Large intestine (tissue), 3 donors: ENCODE measurements around the gene CACNA2D4. TPM values are rescaled to one million over a fixed set of nuclear protein-coding genes. Genes with fewer than 3 reads are reported as not detected.

Experiments used
- DNase-seq, 2 donors: peaks; one replicate each; pipeline versions ENCODE4 v3.0.0 to v3.0.0-alpha.2; 2013
- H3K27ac ChIP-seq: one replicate; pipeline ENCODE4 v1.5.1; 2013; ENCODE audit warnings: low read length
- H3K27me3 ChIP-seq: 2 replicates; pipeline ENCODE4 v1.6.1; 2013; ENCODE audit warnings: low read length; ENCODE audit not compliant: control insufficient read depth, insufficient read depth
- H3K36me3 ChIP-seq: 2 replicates; pipeline ENCODE4 v1.6.1; 2013; ENCODE audit warnings: low read length; ENCODE audit not compliant: control insufficient read depth, insufficient read depth
- H3K4me1 ChIP-seq: one replicate; pipeline ENCODE4 v1.6.1; 2013; ENCODE audit warnings: low read length; ENCODE audit not compliant: control insufficient read depth, insufficient read depth
- H3K4me3 ChIP-seq: one replicate; pipeline ENCODE4 v1.5.1; 2013; ENCODE audit warnings: low read length
- H3K9me3 ChIP-seq: one replicate; pipeline ENCODE4 v1.6.1; 2013; ENCODE audit warnings: mild to moderate bottlenecking, low read depth, low read length, moderate library complexity; ENCODE audit not compliant: control insufficient read depth
- WGBS: methylation state at CpG from one replicate; pipeline ENCODE4 v1.1.5; 2013; ENCODE audit warnings: low lambda C conversion rate; ENCODE audit not compliant: insufficient coverage; 5-methylcytosine and 5-hydroxymethylcytosine counted together
- polyA plus RNA-seq: library from polyadenylated mRNA; unstranded; fragments of 120-200 nt; gene quantifications from one replicate; pipeline ENCODE4 v1.2.1, GENCODE V29; 2013

The CACNA2D4 gene
- polyA plus RNA-seq, 1 donor, result 5.9 TPM

DNA sequence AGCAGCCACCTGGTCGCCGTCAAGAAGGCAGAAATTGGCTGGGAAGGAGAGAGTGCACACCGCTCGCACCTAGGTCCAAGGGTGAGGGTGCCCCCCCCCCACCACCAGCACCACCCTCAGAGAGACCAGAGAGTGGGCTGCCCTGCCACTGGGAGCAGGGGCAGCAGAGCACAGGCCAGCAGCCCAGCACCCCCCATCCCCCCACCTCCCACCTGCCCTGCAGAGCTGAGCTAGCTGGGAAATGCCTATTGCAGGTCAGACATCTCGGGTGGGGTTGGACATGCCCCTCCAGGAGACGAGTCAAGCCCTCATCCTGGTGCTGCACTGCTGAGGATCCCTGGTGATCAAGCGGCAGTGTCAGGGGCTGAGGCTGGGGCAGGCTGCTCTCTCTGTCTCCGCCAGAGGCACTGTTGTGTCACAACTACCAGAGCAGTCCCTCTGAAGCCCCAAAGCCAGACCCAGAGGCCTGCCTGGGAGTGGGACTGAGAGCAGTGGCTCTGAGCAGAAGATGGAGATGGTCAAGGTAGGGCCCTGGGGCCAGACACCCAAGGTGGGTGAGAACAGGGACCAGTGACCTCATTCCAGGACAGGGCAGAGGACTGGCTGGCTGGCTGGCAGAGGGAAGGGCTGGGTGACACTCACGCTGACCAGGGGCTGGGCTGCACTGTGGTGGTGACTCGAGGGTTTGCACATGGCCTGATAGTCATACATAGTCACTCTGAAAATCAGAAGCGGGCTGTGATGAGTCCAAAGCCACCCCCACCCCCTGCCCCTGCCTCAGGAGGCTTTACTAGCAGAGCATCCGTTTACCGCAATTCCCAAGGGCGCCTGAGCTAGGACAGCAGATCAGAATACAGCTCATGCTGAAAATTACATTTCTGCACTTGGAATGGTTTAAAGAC, 117.8 kb downstream of the CACNA2D4 start:
- no peaks in the 10 kb centered on the region for H3K9me3 ChIP-seq
- H3K36me3 ChIP-seq, result no peaks in the 10 kb centered on the region
- no peak overlapping the region for H3K4me3 ChIP-seq
- H3K27me3 ChIP-seq, result no peaks in the 10 kb centered on the region
- no CpG with 5 or more reads among the region's 14 CpGs for WGBS
- H3K27ac ChIP-seq, result no peak overlapping the region
- DNase-seq, result peak in 1 of 2 donors; percentile 38
- H3K4me1 ChIP-seq, result peaks cover 11% of the 10 kb centered on the region

DNA sequence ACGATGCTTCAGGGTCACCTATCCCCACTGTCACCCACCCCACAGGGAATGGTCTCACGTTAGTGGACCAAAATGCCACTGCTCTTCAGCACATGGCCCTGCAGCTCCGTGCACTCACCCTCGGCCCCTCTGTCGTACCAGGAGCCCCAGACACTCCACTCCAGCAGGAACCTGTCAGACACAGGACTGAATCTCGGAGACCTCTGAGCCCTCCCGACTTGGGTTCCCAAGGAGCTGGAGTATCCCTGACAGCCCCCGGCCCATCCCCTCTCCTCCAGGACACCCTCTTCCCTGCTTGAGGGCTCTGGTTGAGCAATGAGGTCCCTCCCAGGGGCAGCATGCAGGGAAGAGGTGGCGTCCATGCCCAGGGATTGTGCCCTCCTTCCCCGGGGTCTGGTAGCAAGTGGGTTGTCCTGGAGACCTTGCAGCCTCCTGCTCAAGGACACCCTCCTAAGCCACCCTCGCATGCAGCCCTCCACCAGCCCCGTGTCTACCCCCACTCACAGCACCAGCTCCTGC, 118.5 kb downstream of the CACNA2D4 start:
- peaks cover 4% of the 10 kb centered on the region for H3K27me3 ChIP-seq
- no peaks in the 10 kb centered on the region for H3K36me3 ChIP-seq
- no peaks in the 10 kb centered on the region for H3K9me3 ChIP-seq
- DNase-seq, result no peak
- H3K4me3 ChIP-seq, result no peak overlapping the region
- H3K4me1 ChIP-seq, result peaks cover 11% of the 10 kb centered on the region
- no CpG with 5 or more reads among the region's 12 CpGs for WGBS
- no peak overlapping the region for H3K27ac ChIP-seq

GRCh38 chr12:1799051-1799881, 119.2 kb downstream of the CACNA2D4 start:
- no peak for DNase-seq
- no peaks in the 10 kb centered on the region for H3K36me3 ChIP-seq
- H3K4me3 ChIP-seq, result no peak overlapping the region
- H3K9me3 ChIP-seq, result no peaks in the 10 kb centered on the region
- peaks cover 7% of the 10 kb centered on the region for H3K4me1 ChIP-seq
- no CpG with 5 or more reads among the region's 21 CpGs for WGBS
- peaks cover 4% of the 10 kb centered on the region for H3K27me3 ChIP-seq
- H3K27ac ChIP-seq, result no peak overlapping the region

- WGBS, result no CpG with 5 or more reads among the region's 6 CpGs
- Histone ChIP-seq H3K27me3 (peaks cover 4% of the 10 kb centered on the region), H3K9me3 (no peaks in the 10 kb centered on the region), H3K36me3 (no peaks in the 10 kb centered on the region), H3K4me1 (peaks cover 7% of the 10 kb centered on the region), H3K4me3 (no peak overlapping the region), H3K27ac (no peak overlapping the region)
- no peak for DNase-seq
Observed at GRCh38 chr12:1798641-1799020, 119.8 kb downstream of the CACNA2D4 start.

GRCh38 chr12:1797991-1798640, 120.3 kb downstream of the CACNA2D4 start:
- no peaks in the 10 kb centered on the region for H3K36me3 ChIP-seq
- peaks cover 4% of the 10 kb centered on the region for H3K27me3 ChIP-seq
- no peak overlapping the region for H3K27ac ChIP-seq
- no peak overlapping the region for H3K4me3 ChIP-seq
- WGBS, result 83% methylated on average over 1 of the region's 22 CpGs
- no peaks in the 10 kb centered on the region for H3K9me3 ChIP-seq
- peaks cover 7% of the 10 kb centered on the region for H3K4me1 ChIP-seq
- no peak for DNase-seq

GRCh38 chr12:1797011-1797901, 121.2 kb downstream of the CACNA2D4 start:
- Histone ChIP-seq H3K9me3 (no peaks in the 10 kb centered on the region), H3K27ac (peak overlapping the region; percentile 52), H3K4me1 (peaks cover 7% of the 10 kb centered on the region), H3K27me3 (peaks cover 4% of the 10 kb centered on the region), H3K4me3 (peak overlapping the region; percentile 73), H3K36me3 (no peaks in the 10 kb centered on the region)
- WGBS, result no CpG with 5 or more reads among the region's 71 CpGs
- DNase-seq, result peak in 1 of 2 donors; percentile 76

DNA sequence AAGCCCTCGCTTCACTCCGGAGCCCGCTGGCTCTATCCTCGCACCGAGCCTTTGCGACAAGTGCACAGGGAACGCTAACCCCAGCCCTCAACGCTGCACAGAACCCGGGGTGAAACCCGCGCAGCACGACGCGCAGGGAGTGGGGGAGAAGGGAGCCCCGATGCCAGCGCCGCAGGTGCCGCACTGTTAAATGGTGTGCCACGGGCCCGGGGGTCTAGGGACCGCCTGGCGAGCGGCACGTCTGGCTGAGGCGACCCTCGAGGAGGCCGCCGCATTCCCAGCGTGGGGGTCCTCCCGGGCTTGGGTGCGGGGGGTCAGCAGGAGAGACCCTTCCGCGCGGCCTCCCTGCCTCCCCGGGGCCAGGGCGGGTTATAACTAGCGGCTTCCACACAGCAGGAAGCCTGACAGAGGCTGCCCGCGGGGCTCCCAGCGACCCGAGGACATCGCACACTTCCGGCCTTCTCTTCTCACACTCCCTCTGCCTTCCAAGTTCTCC, 121.9 kb downstream of the CACNA2D4 start:
- Histone ChIP-seq H3K27me3 (peaks cover 4% of the 10 kb centered on the region), H3K27ac (peak overlapping the region; percentile 52), H3K36me3 (no peaks in the 10 kb centered on the region), H3K9me3 (no peaks in the 10 kb centered on the region), H3K4me1 (peaks cover 7% of the 10 kb centered on the region), H3K4me3 (peak overlapping the region; percentile 73)
- WGBS, result no CpG with 5 or more reads among the region's 43 CpGs
- DNase-seq, result peak in 1 of 2 donors; percentile 67

GRCh38 chr12:1795785-1796514, 122.5 kb downstream of the CACNA2D4 start:
- peaks cover 4% of the 10 kb centered on the region for H3K27me3 ChIP-seq
- H3K4me1 ChIP-seq, result peaks cover 7% of the 10 kb centered on the region
- peak overlapping the region; percentile 52 for H3K27ac ChIP-seq
- no peaks in the 10 kb centered on the region for H3K9me3 ChIP-seq
- no peaks in the 10 kb centered on the region for H3K36me3 ChIP-seq
- peak; percentile 92 to 94 for DNase-seq
- no CpG with 5 or more reads among the region's 45 CpGs for WGBS
- H3K4me3 ChIP-seq, result peak overlapping the region; percentile 73

DNA sequence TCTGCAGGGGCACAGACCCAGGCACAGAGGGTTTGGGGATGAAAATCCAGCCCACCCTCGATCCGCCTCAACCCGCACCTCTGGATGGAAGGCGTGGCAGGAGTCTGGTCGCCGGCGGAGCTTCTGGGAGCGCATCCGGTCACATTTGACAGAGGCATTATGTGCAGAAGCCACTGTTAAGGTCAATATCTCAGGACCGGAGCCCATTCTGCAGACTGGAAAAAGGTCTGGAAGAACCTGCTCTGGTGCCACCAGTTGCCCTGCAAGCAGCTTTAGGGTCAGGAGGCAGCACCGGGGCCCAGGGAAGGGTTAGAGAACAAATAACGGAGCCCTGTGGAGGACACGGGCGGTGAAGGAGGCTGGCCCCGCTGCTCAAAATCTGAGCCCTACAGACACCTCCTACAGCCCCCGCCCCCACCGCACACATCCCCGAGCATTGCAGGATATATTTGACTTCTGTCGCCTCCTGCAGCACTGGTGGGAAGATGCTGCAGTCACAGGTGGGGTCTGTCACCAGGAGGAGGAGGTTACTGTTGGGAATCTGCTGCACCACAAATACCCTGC, 123.1 kb downstream of the CACNA2D4 start:
- no peak for DNase-seq
- H3K27me3 ChIP-seq, result peaks cover 4% of the 10 kb centered on the region
- H3K4me1 ChIP-seq, result peaks cover 7% of the 10 kb centered on the region
- H3K9me3 ChIP-seq, result no peaks in the 10 kb centered on the region
- no CpG with 5 or more reads among the region's 19 CpGs for WGBS
- no peak overlapping the region for H3K4me3 ChIP-seq
- no peak overlapping the region for H3K27ac ChIP-seq
- no peaks in the 10 kb centered on the region for H3K36me3 ChIP-seq
